ENCODE measurements around the gene BABAM1.

DNA sequence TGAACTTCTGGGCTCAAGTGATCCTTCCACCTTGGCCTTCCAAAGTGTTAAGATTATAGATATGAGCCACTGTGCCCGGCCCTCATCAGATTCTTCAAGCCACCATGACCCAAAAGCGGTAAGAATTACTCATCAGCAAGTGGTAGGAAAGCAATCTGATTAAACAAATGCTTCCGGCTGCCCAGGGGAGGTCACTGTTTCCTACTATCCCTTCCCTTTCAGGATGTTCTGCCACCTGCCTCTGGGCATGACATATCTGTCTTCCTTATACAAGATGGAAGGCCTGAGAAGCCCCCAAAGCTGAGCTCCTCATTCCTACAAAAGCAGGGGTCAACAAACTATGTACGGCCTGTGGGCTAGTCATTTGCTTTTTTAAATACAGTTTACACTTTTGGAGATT is 29.0 kb downstream of the BABAM1 start:
- TF ChIP-seq, protein P1, sequence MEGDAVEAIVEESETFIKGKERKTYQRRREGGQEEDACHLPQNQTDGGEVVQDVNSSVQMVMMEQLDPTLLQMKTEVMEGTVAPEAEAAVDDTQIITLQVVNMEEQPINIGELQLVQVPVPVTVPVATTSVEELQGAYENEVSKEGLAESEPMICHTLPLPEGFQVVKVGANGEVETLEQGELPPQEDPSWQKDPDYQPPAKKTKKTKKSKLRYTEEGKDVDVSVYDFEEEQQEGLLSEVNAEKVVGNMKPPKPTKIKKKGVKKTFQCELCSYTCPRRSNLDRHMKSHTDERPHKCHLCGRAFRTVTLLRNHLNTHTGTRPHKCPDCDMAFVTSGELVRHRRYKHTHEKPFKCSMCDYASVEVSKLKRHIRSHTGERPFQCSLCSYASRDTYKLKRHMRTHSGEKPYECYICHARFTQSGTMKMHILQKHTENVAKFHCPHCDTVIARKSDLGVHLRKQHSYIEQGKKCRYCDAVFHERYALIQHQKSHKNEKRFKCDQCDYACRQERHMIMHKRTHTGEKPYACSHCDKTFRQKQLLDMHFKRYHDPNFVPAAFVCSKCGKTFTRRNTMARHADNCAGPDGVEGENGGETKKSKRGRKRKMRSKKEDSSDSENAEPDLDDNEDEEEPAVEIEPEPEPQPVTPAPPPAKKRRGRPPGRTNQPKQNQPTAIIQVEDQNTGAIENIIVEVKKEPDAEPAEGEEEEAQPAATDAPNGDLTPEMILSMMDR (IDR thresholded peaks at IDR 0.05), result peak in 2 of 6 experiments; percentile 6 to 21
- no peak for TF ChIP-seq POLR2A (IDR thresholded peaks at IDR 0.05)
